IPS-NIHi11 (cell line): ENCODE data around the gene YBX1.
"Not testable (repeated sequence)": the region's sequence is repeated elsewhere in the genome, so short reads cannot be mapped to it uniquely, and the experiment has no call there.

Source experiments
- DNase-seq: peaks from one replicate; pipeline ENCODE4 v3.0.0; 2012; ENCODE audit warnings: mixed read lengths, low spot score

YBX1 gene

DNA sequence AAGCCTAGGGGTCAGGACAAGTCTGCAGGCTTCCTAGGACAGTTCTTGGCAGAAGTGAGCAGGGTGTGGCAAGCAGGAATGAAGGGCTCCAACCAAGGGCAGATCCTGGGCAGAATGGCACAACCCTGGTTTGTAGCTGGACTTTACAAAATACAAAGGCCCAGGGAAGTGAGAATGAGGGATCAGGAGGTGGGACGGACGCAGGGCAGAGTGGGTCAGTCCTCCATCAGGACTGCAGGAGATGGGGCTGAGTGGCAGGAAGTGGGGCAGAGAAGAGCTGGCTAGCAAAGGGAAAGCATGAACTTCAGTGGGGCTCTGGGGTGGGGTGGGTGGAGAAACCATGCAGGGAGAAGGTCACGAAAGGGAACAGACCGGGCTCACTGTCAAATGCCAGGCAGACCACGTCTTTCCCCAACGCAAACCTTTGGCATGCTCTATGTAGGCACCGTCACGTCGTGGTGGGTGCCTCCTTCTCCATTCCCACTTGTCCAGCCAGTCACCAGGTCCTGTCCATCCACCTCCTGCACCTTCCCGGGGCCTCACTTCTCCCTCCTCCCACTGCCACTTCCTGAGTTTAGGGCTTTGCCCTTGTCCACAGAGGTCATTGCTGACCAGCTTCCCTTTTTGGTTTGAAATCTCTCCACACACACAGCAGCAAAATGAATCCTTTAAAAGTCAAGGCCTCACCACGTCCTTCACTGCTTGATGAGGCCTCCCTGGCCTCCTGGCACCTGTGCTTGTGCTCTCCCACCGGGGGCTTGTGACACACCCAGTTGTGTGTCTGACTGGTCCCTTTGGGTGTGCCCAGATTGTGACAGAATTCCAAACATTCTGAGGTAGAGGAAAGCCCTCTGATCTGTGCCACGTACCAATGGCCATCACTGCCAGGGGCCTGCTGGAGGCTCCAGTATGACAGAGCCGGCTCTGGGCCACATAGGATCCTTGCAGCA is 66.5 kb downstream of the YBX1 start:
- no peak for DNase-seq

DNA sequence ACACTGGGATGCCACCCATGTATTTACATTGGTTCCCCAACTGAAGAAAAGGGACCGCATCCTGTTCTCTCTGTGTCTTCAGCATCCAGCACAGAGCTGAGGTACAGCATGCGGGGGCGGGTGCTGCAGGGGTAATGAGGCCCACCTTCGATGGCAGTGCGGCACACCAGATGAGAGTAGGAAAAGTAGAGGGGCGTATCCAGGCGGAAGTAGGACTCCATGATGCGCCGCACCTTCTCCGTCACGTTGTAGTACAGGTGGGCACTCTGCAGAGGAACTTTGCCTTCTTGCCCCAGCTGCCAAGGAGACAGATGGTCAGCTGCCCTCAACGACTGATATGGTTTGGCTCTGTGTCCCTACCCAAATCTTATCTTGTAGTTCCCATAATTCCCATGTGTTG is 67.8 kb downstream of the YBX1 start:
- no peak for DNase-seq

DNA sequence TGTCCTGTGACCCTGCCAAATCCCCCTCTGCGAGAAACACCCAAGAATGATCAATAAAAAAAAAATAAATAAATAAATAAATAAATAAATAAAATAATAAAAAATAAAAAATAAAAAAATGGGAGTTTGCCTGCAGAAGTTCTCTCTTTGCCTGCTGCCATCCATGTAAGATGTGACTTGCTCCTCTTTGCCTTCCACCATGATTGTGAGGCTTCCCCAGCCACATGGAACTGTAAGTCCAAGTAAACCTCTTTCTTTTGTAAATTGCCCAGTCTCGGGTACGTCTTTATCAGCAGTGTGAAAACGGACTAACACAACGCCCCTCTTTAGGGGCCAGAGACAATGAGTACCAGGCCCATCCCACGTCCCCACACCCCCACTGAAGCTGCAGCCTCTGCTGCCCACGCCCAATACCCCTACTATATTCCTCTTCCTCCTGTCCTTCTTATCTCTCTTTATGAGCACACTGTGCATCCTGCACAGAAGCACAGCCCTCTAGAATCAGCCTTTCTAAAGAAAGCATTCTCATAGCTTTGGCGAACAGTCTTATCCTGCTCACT is 69.4 kb downstream of the YBX1 start:
- not testable (repeated sequence) for DNase-seq

DNA sequence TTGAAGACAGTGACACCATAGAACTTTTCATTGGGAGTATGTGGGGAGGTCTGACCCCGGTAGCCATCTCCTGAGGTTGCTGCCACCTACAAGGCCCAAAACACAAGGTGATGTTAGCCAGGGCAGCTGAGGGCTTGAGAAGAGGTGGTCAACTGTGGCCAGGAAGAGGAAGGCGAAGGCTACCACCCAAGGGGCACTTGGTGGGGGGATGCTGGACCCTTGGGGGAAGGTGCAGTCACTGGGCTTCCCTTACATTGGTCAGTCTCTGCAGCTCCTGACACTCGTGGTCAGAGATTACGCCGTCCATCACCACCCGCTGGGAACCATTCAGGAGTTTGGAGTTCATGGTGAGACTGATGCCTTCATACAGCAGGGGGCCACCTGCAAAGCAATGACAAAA is 70.1 kb downstream of the YBX1 start:
- no peak for DNase-seq

DNA sequence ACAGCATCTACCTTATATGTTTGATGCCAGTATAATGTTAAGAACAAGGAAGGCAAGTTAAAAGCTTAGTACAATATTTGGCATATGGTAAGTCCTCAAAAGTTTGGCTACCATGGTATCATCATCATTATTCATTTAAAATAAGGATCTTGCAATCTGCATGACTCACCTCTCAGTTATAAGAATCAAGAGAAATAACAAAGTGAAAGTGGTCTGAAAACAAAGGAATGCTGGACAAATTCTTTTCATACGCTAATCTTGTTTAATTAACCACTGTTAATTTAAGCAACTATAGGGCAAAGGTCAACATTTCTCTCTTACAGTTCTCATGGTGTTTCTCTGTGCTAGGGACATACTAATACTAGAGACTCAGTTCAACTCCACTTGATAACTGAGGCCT is 70.9 kb downstream of the YBX1 start:
- no peak for DNase-seq
